ENCODE measurements around the gene TRIM3. TPM values are rescaled to one million over a fixed set of nuclear protein-coding genes. Genes with fewer than 3 reads are reported as not detected.

TRIM3 gene
- total RNA-seq, 2 donors from 2014 or later = 40.3 to 40.4 TPM

DNA sequence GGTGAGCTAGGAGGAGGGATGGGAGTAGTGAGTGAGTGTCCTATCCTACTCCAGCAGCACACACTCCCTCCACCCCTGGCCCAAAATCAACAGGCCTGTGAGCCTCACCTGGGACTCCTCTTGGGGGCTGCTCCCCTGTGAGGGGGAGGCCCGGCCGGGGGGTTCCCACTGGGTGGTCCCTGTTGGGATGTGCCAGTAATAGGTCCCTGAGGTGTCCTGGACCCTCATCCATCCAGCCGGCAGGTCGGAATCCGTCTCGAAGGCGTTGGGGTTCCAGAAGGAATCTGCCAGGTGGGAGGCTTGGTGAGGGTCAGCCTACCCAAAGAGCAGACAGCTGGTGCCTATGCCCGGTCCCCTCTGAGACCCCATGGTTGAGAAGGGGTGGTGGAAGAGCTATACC lies 70.2 kb downstream of the TRIM3 start:
- TF ChIP-seq, protein P1, sequence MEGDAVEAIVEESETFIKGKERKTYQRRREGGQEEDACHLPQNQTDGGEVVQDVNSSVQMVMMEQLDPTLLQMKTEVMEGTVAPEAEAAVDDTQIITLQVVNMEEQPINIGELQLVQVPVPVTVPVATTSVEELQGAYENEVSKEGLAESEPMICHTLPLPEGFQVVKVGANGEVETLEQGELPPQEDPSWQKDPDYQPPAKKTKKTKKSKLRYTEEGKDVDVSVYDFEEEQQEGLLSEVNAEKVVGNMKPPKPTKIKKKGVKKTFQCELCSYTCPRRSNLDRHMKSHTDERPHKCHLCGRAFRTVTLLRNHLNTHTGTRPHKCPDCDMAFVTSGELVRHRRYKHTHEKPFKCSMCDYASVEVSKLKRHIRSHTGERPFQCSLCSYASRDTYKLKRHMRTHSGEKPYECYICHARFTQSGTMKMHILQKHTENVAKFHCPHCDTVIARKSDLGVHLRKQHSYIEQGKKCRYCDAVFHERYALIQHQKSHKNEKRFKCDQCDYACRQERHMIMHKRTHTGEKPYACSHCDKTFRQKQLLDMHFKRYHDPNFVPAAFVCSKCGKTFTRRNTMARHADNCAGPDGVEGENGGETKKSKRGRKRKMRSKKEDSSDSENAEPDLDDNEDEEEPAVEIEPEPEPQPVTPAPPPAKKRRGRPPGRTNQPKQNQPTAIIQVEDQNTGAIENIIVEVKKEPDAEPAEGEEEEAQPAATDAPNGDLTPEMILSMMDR (IDR thresholded peaks at IDR 0.05) = no peak
- H3K4me3 ChIP-seq = no peak overlapping the region
- no peaks in the 10 kb centered on the region for H3K9me3 ChIP-seq
- no peaks in the 10 kb centered on the region for H3K27me3 ChIP-seq (replicated peaks; ENCODE audit: insufficient read depth)
- no peak overlapping the region for H3K27ac ChIP-seq
- H3K36me3 ChIP-seq = peaks cover 13% of the 10 kb centered on the region
- no peak for DNase-seq (ENCODE audit: low spot score)
- no peak for ATAC-seq (ENCODE audit: insufficient number of reproducible peaks, low FRiP score, low read depth)
- peaks cover 0 to 11% of the 10 kb centered on the region in 2 donors for H3K4me1 ChIP-seq (ENCODE audit: control insufficient read depth in 1 of 2, low read depth in 2 of 2)

- Histone ChIP-seq H3K4me1 (ENCODE audit: control insufficient read depth in 1 of 2, low read depth in 2 of 2) (peaks cover 2 to 19% of the 10 kb centered on the region in 2 donors), H3K36me3 (peaks cover 13% of the 10 kb centered on the region), H3K9me3 (no peaks in the 10 kb centered on the region), H3K4me3 (no peak overlapping the region), H3K27ac (no peak overlapping the region), H3K27me3 (replicated peaks; ENCODE audit: insufficient read depth) (no peaks in the 10 kb centered on the region)
- no peak for DNase-seq (ENCODE audit: low spot score)
- TF ChIP-seq, protein P1 (IDR thresholded peaks at IDR 0.05) = no peak
- no peak for ATAC-seq (ENCODE audit: insufficient number of reproducible peaks, low FRiP score, low read depth)
Measured at GRCh38 chr11:6402561-6402981, 71.2 kb downstream of the TRIM3 start.

DNA sequence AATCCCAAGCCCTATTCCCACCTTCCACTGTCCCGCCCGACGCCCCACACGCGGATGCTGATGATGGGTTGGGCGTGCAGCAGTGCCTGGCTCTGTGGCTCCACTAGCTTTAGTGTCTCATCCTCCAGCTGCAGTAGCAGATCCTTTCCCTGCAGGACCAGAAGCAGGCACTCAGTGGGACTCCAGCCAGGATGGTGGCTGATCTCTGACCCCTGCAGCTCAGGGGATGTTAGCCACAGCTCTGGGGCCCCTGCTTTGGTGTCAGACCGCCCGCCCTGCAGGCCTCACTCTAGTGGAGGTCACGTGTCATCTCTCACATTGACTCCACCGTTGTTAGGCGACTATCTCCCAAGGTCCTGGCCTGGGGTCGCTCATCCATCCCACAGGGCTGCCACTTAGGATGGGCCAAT lies 71.7 kb downstream of the TRIM3 start:
- Histone ChIP-seq H3K4me1 (ENCODE audit: control insufficient read depth in 1 of 2, low read depth in 2 of 2) (peaks cover 3 to 24% of the 10 kb centered on the region in 2 donors), H3K9me3 (no peaks in the 10 kb centered on the region), H3K36me3 (peaks cover 13% of the 10 kb centered on the region), H3K27ac (no peak overlapping the region), H3K27me3 (replicated peaks; ENCODE audit: insufficient read depth) (no peaks in the 10 kb centered on the region), H3K4me3 (no peak overlapping the region)
- TF ChIP-seq, protein P1 (IDR thresholded peaks at IDR 0.05) = no peak
- DNase-seq (ENCODE audit: low spot score) = no peak
- ATAC-seq (ENCODE audit: insufficient number of reproducible peaks, low FRiP score, low read depth) = no peak

- Histone ChIP-seq H3K4me1 (ENCODE audit: control insufficient read depth in 1 of 2, low read depth in 2 of 2) (peaks cover 3 to 24% of the 10 kb centered on the region in 2 donors), H3K9me3 (no peaks in the 10 kb centered on the region), H3K27ac (no peak overlapping the region), H3K36me3 (peaks cover 13% of the 10 kb centered on the region), H3K27me3 (replicated peaks; ENCODE audit: insufficient read depth) (no peaks in the 10 kb centered on the region), H3K4me3 (no peak overlapping the region)
- TF ChIP-seq, protein P1 (IDR thresholded peaks at IDR 0.05) = no peak
- DNase-seq (ENCODE audit: low spot score) (no peak), ATAC-seq (ENCODE audit: insufficient number of reproducible peaks, low FRiP score, low read depth) (no peak)
Measured at GRCh38 chr11:6401464-6401863, 72.3 kb downstream of the TRIM3 start.

DNA sequence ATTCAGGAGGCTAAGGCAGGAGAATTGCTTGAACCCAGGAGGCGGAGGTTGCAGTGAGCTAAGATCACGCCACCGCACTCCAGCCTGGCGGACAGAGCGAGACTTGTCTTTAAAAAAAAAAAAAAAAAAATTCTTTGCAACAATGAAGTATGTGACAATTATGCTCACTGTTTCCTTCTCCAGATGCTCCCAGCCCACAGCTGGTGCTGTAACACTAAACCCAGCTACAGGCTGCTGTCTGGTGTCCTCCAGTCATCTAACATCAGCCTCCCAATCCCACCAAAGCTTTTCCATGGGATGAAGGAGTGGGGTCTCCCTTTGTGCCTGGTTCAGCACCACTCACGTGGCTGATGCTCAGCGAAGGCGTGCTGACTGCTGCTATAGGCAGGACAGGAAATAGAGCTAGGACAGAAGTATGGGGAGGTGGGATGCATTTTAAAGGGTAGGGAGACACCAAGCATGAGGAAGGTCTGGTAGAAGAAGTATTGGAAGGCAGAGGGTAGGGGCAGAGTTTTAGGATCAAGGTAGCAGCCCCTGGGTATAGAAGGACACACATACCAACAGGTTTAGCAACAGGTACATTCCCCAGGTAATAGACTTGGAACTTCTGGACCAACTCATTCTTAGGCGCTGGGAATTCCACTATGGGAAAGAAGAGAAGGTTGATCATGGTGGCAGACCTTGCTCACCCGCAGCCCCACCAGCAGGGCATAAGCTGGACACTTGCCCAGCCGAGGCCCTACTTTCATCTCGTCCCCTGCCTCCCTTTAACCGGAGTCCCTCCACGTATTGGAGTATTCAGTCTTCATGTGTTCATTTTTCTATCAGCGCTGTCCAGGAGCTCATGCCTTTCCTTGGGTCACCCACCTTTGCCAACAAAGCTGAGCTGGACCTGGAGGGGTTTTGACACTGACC lies 73.1 kb downstream of the TRIM3 start:
- peaks cover 13% of the 10 kb centered on the region for H3K36me3 ChIP-seq
- TF ChIP-seq, protein P1 (IDR thresholded peaks at IDR 0.05) = no peak

More for the DNA sequence above, 73.1 kb downstream of the TRIM3 start:
- Histone ChIP-seq H3K9me3 (no peaks in the 10 kb centered on the region), H3K27me3 (replicated peaks; ENCODE audit: insufficient read depth) (no peaks in the 10 kb centered on the region), H3K4me3 (no peak overlapping the region), H3K4me1 (ENCODE audit: control insufficient read depth in 1 of 2, low read depth in 2 of 2) (peaks cover 3 to 24% of the 10 kb centered on the region in 2 donors), H3K27ac (no peak overlapping the region)
- ATAC-seq (ENCODE audit: insufficient number of reproducible peaks, low FRiP score, low read depth) (no peak), DNase-seq (ENCODE audit: low spot score) (no peak)

Other genes with a start within 250 kb of the TRIM3 start
- 10 to 100 TPM; 53.4 to 63.2 TPM for gene FHIP1B, start 239.3 kb downstream of the TRIM3 start, total RNA-seq
- gene CNGA4, start 234.9 kb downstream of the TRIM3 start, total RNA-seq = not detected
- gene CCKBR, start 214.1 kb downstream of the TRIM3 start, total RNA-seq = not detected
- gene CAVIN3, start 153.4 kb downstream of the TRIM3 start, total RNA-seq = 100 to 1,000 TPM; 303 to 717 TPM
- 10 to 100 TPM; 36.6 to 51.3 TPM for gene SMPD1, start 83.5 kb downstream of the TRIM3 start, total RNA-seq
- gene APBB1, start 54.8 kb downstream of the TRIM3 start, total RNA-seq = 10 to 100 TPM; 40.0 to 63.6 TPM
- gene HPX, start 33.0 kb downstream of the TRIM3 start, total RNA-seq = 1 to 10 TPM in 1 of 2 donors, under 1 TPM in 1; 0.54 to 2.9 TPM
- gene ARFIP2, start 7.4 kb upstream of the TRIM3 start, total RNA-seq = 10 to 100 TPM; 52.1 to 62.8 TPM
- 10 to 100 TPM; 47.7 to 49.9 TPM for gene TIMM10B, start 7.6 kb upstream of the TRIM3 start, total RNA-seq
- 10 to 100 TPM; 23.9 to 26.5 TPM for gene DNHD1, start 23.3 kb upstream of the TRIM3 start, total RNA-seq
- 10 to 100 TPM; 13.9 to 35.8 TPM for gene RRP8, start 129.7 kb upstream of the TRIM3 start, total RNA-seq
- 100 to 1,000 TPM; 338 to 588 TPM for gene ILK, start 129.8 kb upstream of the TRIM3 start, total RNA-seq
- 10 to 100 TPM; 39.5 to 40.0 TPM for gene TAF10, start 138.3 kb upstream of the TRIM3 start, total RNA-seq
- gene TPP1, start 145.5 kb upstream of the TRIM3 start, total RNA-seq = 10 to 100 TPM; 66.7 to 75.6 TPM
- 10 to 100 TPM; 62.3 to 73.5 TPM for gene DCHS1, start 181.9 kb upstream of the TRIM3 start, total RNA-seq
- 10 to 100 TPM; 20.6 to 53.6 TPM for gene MRPL17, start 209.4 kb upstream of the TRIM3 start, total RNA-seq